SK-N-SH (cell line): ENCODE data around the gene ABCA10. TPM values are rescaled to one million over a fixed set of nuclear protein-coding genes. Genes with fewer than 3 reads are reported as not detected.

Experiments
- CTCF ChIA-PET: fragments of 300-600, 350-600 bp; formaldehyde crosslinking; extraction: SDS; loops from one replicate; lab custom pipeline; 2021; lab: Yijun Ruan, JAX
- POLR2A ChIA-PET: fragments of 350-600 bp; sonication (Branson Sonifier 250); formaldehyde crosslinking; extraction: SDS; loops from one replicate; lab custom pipeline; 2020; ENCODE audit warnings: antibody characterized with exemption, inconsistent platforms; lab: Yijun Ruan, JAX
- DNase-seq: peaks from one replicate; pipeline ENCODE4 v3.0.0; 2012
- H2AFZ ChIP-seq: fragments of 200-600 bp; sonication (generic); 2 replicates; pipeline ENCODE4 v1.8.1; 2016; ENCODE audit warnings: antibody characterized with exemption, mild to moderate bottlenecking, low read depth
- H3F3A ChIP-seq: fragments of 200-600 bp; sonication (generic); replicated peaks from 2 replicates; pipeline ENCODE3; 2016; ENCODE audit warnings: antibody characterized with exemption, mild to moderate bottlenecking; ENCODE audit not compliant: insufficient read depth
- H3K27ac ChIP-seq, 2 experiments: fragments of 200-500 bp in 1 of 2; fragments of 200-600 bp in 1 of 2; sonication (Bioruptor generic) in 1 of 2; sonication (generic), shearing (Covaris generic) in 1 of 2; 2 replicates each; pipeline versions ENCODE4 v1.5.1 to v1.6.1; 2014 to 2016; ENCODE audit warnings: low read depth in 2 of 2, inconsistent platforms in 1 of 2, low read length in 1 of 2, mild to moderate bottlenecking in 1 of 2, mixed read lengths in 1 of 2
- H3K27me3 ChIP-seq: fragments of 200-600 bp; sonication (generic), shearing (Covaris generic); 2 replicates; pipeline ENCODE4 v1.6.1; 2016; ENCODE audit warnings: mixed run types; ENCODE audit not compliant: insufficient read depth
- H3K36me3 ChIP-seq, 2 experiments: fragments of 200-500 bp in 1 of 2; fragments of 200-600 bp in 1 of 2; sonication (Bioruptor generic) in 1 of 2; sonication (generic) in 1 of 2; replicated peaks in 1 of 2; 2 replicates each; pipeline versions ENCODE3 to v1.5.1; 2014 to 2016; ENCODE audit warnings: low read length in 1 of 2, mild to moderate bottlenecking in 1 of 2; ENCODE audit not compliant: insufficient read depth in 2 of 2, control insufficient read depth in 1 of 2
- H3K4me1 ChIP-seq, 2 experiments: fragments of 200-500 bp in 1 of 2; fragments of 200-600 bp in 1 of 2; sonication (Bioruptor generic) in 1 of 2; sonication (generic), shearing (Covaris generic) in 1 of 2; 2 replicates each; pipeline versions ENCODE4 v1.5.1 to v1.6.1; 2014 to 2016; ENCODE audit warnings: low read depth in 1 of 2, low read length in 1 of 2, mixed run types in 1 of 2; ENCODE audit not compliant: insufficient read depth in 2 of 2, control insufficient read depth in 1 of 2
- H3K4me2 ChIP-seq: fragments of 200-600 bp; sonication (generic), shearing (Covaris generic); 2 replicates; pipeline ENCODE4 v1.6.1; 2017; ENCODE audit warnings: mixed run types
- H3K4me3 ChIP-seq, 2 experiments: fragments of 200-500 bp in 1 of 2; fragments of 200-600 bp in 1 of 2; sonication (Bioruptor generic) in 1 of 2; sonication (generic), shearing (Covaris generic) in 1 of 2; 2 replicates each; pipeline versions ENCODE4 v1.5.1 to v1.8.1; 2014 to 2016; ENCODE audit warnings: low read depth in 2 of 2, inconsistent platforms in 1 of 2, low read length in 1 of 2, mild to moderate bottlenecking in 1 of 2, mixed read lengths in 1 of 2, moderate library complexity in 1 of 2
- H3K79me2 ChIP-seq: fragments of 200-600 bp; sonication (generic); 2 replicates; pipeline ENCODE4 v1.8.1; 2017; ENCODE audit warnings: mild to moderate bottlenecking; ENCODE audit not compliant: insufficient read depth
- H3K9ac ChIP-seq: fragments of 200-600 bp; sonication (generic); 2 replicates; pipeline ENCODE4 v1.6.1; 2017; ENCODE audit warnings: mixed run types
- H3K9me2 ChIP-seq: fragments of 200-600 bp; sonication (generic); 2 replicates; pipeline ENCODE4 v1.6.1; 2017; ENCODE audit warnings: mixed run types
- H3K9me3 ChIP-seq: fragments of 200-600 bp; sonication (generic); 2 replicates; pipeline ENCODE4 v1.6.1; 2017; ENCODE audit warnings: mixed run types, mild to moderate bottlenecking, moderate library complexity
- H4K20me1 ChIP-seq: fragments of 200-600 bp; sonication (generic); 2 replicates; pipeline ENCODE4 v1.6.1; 2017; ENCODE audit warnings: mild to moderate bottlenecking, mixed run types; ENCODE audit not compliant: insufficient read depth
- ELF1 ChIP-seq: IDR thresholded peaks from 2 replicates; pipeline ENCODE4 v1.4.0; 2012
- EP300 ChIP-seq, 2 experiments: IDR thresholded peaks; 2 replicates each; pipeline versions ENCODE4 v1.4.0 to v1.6.1; 2012; ENCODE audit warnings: borderline replicate concordance in 1 of 2, low read depth in 1 of 2, low read length in 1 of 2
- EZH2phosphoT487 ChIP-seq: fragments of 200-600 bp; sonication (generic); IDR thresholded peaks from 2 replicates; pipeline ENCODE4 v1.6.1; 2017; ENCODE audit warnings: low read depth, mixed run types, mild to moderate bottlenecking, antibody characterized with exemption, moderate library complexity, borderline replicate concordance
- FOXM1 ChIP-seq: IDR thresholded peaks from 2 replicates; pipeline ENCODE4 v1.4.0; 2012; ENCODE audit warnings: low read depth, mild to moderate bottlenecking
- GABPA ChIP-seq: IDR thresholded peaks from 2 replicates; pipeline ENCODE4 v1.4.0; 2012; ENCODE audit warnings: low read depth, mild to moderate bottlenecking
- GATA2 ChIP-seq: sonication (generic); formaldehyde crosslinking; IDR thresholded peaks from 2 replicates; pipeline ENCODE4 v1.5.0; 2020; ENCODE audit warnings: mild to moderate bottlenecking, missing genetic modification reagents
- NRF1 ChIP-seq: IDR thresholded peaks from 2 replicates; pipeline ENCODE4 v1.6.1; 2012; ENCODE audit warnings: low read depth, mild to moderate bottlenecking, low read length
- RAD21 ChIP-seq: IDR thresholded peaks from 2 replicates; pipeline ENCODE4 v1.6.1; 2012; ENCODE audit warnings: mild to moderate bottlenecking, low read length
- RCOR1 ChIP-seq: fragments of 150-350 bp; IDR thresholded peaks from 2 replicates; pipeline ENCODE4 v1.6.1; 2017; ENCODE audit warnings: antibody characterized with exemption, low read length
- RFX5 ChIP-seq: IDR thresholded peaks from 2 replicates; pipeline ENCODE4 v1.6.1; 2012; ENCODE audit warnings: mild to moderate bottlenecking, improper control_type of control experiment, low read length
- SMC3 ChIP-seq: IDR thresholded peaks from 2 replicates; pipeline ENCODE4 v1.6.1; 2012; ENCODE audit warnings: low read depth, low read length, improper control_type of control experiment
- TAF1 ChIP-seq: IDR thresholded peaks from 2 replicates; pipeline ENCODE4 v1.6.1; 2012; ENCODE audit warnings: low read depth, mild to moderate bottlenecking, low read length, moderate library complexity, borderline replicate concordance
- TCF12 ChIP-seq: IDR thresholded peaks from 2 replicates; pipeline ENCODE4 v1.4.0; 2012
- WGBS: methylation state at CpG from one replicate; pipeline ENCODE4 v1.1.6; 2017; ENCODE audit warnings: low lambda C conversion rate; 5-methylcytosine and 5-hydroxymethylcytosine counted together
- polyA plus RNA-seq, 3 experiments: library from polyadenylated mRNA; depleted of rRNA; stranded (reverse); fragments of >200 nt; gene quantifications; 2 replicates each; pipeline ENCODE4 v1.2.3, GENCODE V29; 2012
- TF ChIP-seq, protein P1 (sequence below): fragments of 150-350 bp; IDR thresholded peaks from 2 replicates; pipeline ENCODE4 v1.6.1; 2017; ENCODE audit warnings: antibody characterized with exemption, low read length, low read depth, borderline replicate concordance
- TF ChIP-seq, protein P2 (sequence below): IDR thresholded peaks from 2 replicates; pipeline ENCODE4 v1.4.0; 2012; ENCODE audit warnings: low read depth
- TF ChIP-seq, protein P3 (sequence below): IDR thresholded peaks from 2 replicates; pipeline ENCODE4 v1.4.0; 2012; ENCODE audit warnings: low read depth, borderline replicate concordance
- TF ChIP-seq, protein P4 (sequence below): fragments of 200-600 bp; sonication (generic); IDR thresholded peaks from 2 replicates; pipeline ENCODE4 v1.6.1; 2017; ENCODE audit warnings: antibody characterized with exemption, mild to moderate bottlenecking, moderate library complexity
- TF ChIP-seq, protein P5 (sequence below): IDR thresholded peaks from 2 replicates; pipeline ENCODE4; 2012
- TF ChIP-seq, protein P6 (sequence below): IDR thresholded peaks from 2 replicates; pipeline ENCODE4 v1.6.1; 2012; ENCODE audit warnings: mild to moderate bottlenecking, low read depth, low read length, moderate library complexity

Gene ABCA10
- polyA plus RNA-seq, 1 of the 3 experiments (the other 2 are of a cell fraction), result 0.07 TPM

DNA sequence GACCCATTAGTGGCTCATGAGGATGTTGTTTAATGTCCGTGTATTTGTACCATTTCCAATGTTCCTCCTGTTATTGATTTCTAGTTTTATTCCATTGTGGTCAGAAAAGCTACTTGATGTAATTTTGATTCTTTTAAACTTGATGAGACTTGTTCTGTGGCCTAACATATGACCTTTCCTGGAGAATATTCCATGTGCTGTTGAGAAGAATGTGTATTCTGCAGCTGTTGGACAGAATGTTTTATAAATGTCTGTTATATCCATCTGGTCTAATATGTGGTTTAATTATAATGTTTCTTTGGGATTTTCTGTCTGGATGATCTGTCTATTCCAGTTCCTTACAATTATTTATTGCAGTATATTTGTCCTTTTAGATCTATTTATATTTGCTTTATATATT is 2.9 kb upstream of the ABCA10 start:
- H3K9me3 ChIP-seq, result peaks cover 8% of the 10 kb centered on the region; the same call in 1 of the 2 replicates
- no peaks in the 10 kb centered on the region for H3K79me2 ChIP-seq
- ChIA-PET CTCF (interaction anchor here (1.4 to 6.2 kb wide), 3 partner anchors 14 to 33 kb away, joined by 3 to 63 read pairs (median 3); no protein-coding TSS in a partner anchor), POLR2A (interaction anchor here (0.7 kb wide), 1 partner anchor 28 kb away, joined by 4 read pairs; no protein-coding TSS in a partner anchor)
- no peaks in the 10 kb centered on the region for H4K20me1 ChIP-seq
- no peak for DNase-seq
- no peak overlapping the region for H2AFZ ChIP-seq
- WGBS, result 33% methylated on average over 1 of the region's 1 CpG
- no peaks in the 10 kb centered on the region for H3K4me1 ChIP-seq
- H3K4me3 ChIP-seq, result no peak overlapping the region
- no peaks in the 10 kb centered on the region for H3K9me2 ChIP-seq
- H3K36me3 ChIP-seq, result no peaks in the 10 kb centered on the region
- no peak overlapping the region for H3K9ac ChIP-seq
- no peak overlapping the region for H3K27ac ChIP-seq
- TF ChIP-seq FOXM1 (no peak), TAF1 (no peak), GATA2 (CRISPR knock-in tag) (no peak)
- no peak overlapping the region for H3K4me2 ChIP-seq
- H3F3A ChIP-seq, result no peaks in the 10 kb centered on the region
- H3K27me3 ChIP-seq, result no peaks in the 10 kb centered on the region

DNA sequence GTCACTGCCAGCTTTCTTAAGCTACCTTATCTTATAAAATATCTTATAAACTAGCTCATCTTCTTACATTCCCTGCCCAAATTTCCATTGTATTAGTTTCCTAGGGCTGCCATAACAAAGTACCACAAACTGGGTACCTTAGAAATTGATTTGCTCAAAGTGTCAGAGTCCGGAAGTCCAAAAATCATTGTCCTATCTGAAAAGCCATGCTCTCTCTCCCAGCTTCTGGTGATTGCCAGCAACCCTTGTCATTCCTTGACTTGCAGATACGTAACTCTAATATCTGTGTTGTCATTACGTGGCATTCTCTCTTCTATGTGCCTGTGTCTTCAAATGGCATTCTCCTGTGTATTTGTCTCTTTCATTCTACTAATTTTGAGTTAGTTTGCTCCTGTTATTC is 2.3 kb upstream of the ABCA10 start:
- H3K27me3 ChIP-seq, result no peaks in the 10 kb centered on the region
- TF ChIP-seq TCF12, result no peak
- TF ChIP-seq FOXM1, result no peak
- TF ChIP-seq, protein P1, sequence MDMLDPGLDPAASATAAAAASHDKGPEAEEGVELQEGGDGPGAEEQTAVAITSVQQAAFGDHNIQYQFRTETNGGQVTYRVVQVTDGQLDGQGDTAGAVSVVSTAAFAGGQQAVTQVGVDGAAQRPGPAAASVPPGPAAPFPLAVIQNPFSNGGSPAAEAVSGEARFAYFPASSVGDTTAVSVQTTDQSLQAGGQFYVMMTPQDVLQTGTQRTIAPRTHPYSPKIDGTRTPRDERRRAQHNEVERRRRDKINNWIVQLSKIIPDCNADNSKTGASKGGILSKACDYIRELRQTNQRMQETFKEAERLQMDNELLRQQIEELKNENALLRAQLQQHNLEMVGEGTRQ, result no peak
- no peak for TF ChIP-seq RAD21
- TF ChIP-seq, protein P2, sequence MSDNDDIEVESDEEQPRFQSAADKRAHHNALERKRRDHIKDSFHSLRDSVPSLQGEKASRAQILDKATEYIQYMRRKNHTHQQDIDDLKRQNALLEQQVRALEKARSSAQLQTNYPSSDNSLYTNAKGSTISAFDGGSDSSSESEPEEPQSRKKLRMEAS, result no peak
- TF ChIP-seq, protein P3, sequence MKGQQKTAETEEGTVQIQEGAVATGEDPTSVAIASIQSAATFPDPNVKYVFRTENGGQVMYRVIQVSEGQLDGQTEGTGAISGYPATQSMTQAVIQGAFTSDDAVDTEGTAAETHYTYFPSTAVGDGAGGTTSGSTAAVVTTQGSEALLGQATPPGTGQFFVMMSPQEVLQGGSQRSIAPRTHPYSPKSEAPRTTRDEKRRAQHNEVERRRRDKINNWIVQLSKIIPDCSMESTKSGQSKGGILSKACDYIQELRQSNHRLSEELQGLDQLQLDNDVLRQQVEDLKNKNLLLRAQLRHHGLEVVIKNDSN, result no peak
- TF ChIP-seq, protein P4, sequence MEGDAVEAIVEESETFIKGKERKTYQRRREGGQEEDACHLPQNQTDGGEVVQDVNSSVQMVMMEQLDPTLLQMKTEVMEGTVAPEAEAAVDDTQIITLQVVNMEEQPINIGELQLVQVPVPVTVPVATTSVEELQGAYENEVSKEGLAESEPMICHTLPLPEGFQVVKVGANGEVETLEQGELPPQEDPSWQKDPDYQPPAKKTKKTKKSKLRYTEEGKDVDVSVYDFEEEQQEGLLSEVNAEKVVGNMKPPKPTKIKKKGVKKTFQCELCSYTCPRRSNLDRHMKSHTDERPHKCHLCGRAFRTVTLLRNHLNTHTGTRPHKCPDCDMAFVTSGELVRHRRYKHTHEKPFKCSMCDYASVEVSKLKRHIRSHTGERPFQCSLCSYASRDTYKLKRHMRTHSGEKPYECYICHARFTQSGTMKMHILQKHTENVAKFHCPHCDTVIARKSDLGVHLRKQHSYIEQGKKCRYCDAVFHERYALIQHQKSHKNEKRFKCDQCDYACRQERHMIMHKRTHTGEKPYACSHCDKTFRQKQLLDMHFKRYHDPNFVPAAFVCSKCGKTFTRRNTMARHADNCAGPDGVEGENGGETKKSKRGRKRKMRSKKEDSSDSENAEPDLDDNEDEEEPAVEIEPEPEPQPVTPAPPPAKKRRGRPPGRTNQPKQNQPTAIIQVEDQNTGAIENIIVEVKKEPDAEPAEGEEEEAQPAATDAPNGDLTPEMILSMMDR, result no peak
- no peak for TF ChIP-seq EZH2phosphoT487
- no peak for TF ChIP-seq NRF1
- no peak for TF ChIP-seq GATA2 (CRISPR knock-in tag)
- TF ChIP-seq GABPA, result no peak
- TF ChIP-seq, protein P5, sequence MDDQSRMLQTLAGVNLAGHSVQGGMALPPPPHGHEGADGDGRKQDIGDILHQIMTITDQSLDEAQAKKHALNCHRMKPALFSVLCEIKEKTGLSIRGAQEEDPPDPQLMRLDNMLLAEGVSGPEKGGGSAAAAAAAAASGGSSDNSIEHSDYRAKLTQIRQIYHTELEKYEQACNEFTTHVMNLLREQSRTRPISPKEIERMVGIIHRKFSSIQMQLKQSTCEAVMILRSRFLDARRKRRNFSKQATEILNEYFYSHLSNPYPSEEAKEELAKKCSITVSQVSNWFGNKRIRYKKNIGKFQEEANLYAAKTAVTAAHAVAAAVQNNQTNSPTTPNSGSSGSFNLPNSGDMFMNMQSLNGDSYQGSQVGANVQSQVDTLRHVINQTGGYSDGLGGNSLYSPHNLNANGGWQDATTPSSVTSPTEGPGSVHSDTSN, result no peak
- TF ChIP-seq ELF1, result no peak
- TF ChIP-seq RCOR1, result no peak
- no peak for TF ChIP-seq TAF1
- TF ChIP-seq, protein P6, sequence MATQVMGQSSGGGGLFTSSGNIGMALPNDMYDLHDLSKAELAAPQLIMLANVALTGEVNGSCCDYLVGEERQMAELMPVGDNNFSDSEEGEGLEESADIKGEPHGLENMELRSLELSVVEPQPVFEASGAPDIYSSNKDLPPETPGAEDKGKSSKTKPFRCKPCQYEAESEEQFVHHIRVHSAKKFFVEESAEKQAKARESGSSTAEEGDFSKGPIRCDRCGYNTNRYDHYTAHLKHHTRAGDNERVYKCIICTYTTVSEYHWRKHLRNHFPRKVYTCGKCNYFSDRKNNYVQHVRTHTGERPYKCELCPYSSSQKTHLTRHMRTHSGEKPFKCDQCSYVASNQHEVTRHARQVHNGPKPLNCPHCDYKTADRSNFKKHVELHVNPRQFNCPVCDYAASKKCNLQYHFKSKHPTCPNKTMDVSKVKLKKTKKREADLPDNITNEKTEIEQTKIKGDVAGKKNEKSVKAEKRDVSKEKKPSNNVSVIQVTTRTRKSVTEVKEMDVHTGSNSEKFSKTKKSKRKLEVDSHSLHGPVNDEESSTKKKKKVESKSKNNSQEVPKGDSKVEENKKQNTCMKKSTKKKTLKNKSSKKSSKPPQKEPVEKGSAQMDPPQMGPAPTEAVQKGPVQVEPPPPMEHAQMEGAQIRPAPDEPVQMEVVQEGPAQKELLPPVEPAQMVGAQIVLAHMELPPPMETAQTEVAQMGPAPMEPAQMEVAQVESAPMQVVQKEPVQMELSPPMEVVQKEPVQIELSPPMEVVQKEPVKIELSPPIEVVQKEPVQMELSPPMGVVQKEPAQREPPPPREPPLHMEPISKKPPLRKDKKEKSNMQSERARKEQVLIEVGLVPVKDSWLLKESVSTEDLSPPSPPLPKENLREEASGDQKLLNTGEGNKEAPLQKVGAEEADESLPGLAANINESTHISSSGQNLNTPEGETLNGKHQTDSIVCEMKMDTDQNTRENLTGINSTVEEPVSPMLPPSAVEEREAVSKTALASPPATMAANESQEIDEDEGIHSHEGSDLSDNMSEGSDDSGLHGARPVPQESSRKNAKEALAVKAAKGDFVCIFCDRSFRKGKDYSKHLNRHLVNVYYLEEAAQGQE, result no peak
- TF ChIP-seq RFX5, result no peak
- no peak for TF ChIP-seq EP300 (IDR thresholded peaks at IDR 0.05; ENCODE audit: borderline replicate concordance in 1 of 2, low read depth in 1 of 2, low read length in 1 of 2)
- no peak for TF ChIP-seq SMC3

More for the DNA sequence above, 2.3 kb upstream of the ABCA10 start:
- H3F3A ChIP-seq, result no peaks in the 10 kb centered on the region
- H2AFZ ChIP-seq, result no peak overlapping the region
- no peaks in the 10 kb centered on the region for H3K79me2 ChIP-seq
- no peaks in the 10 kb centered on the region for H3K36me3 ChIP-seq
- no peak overlapping the region for H3K27ac ChIP-seq
- H3K4me1 ChIP-seq, result no peaks in the 10 kb centered on the region
- no peaks in the 10 kb centered on the region for H4K20me1 ChIP-seq
- H3K4me3 ChIP-seq, result no peak overlapping the region
- 31% methylated on average over 3 of the region's 3 CpGs for WGBS
- H3K9me3 ChIP-seq, result peaks cover 8% of the 10 kb centered on the region; the same call in 1 of the 2 replicates
- DNase-seq, result no peak
- no peak overlapping the region for H3K9ac ChIP-seq
- H3K4me2 ChIP-seq, result no peak overlapping the region
- ChIA-PET CTCF (interaction anchor here (1.0 to 6.2 kb wide), 6 partner anchors 9 to 459 kb away, joined by 3 to 63 read pairs (median 4); no protein-coding TSS in a partner anchor), POLR2A (no interaction called here)
- no peaks in the 10 kb centered on the region for H3K9me2 ChIP-seq
